Spleen (tissue), 11 donors: ENCODE data around the gene TSC22D4. TPM values are rescaled to one million over a fixed set of nuclear protein-coding genes. Genes with fewer than 3 reads are reported as not detected.

Source experiments
- DNase-seq: peaks from one replicate; pipeline ENCODE4 v3.0.0-alpha.2; 2020
- H3K27ac ChIP-seq, 8 donors: fragments of 200-600 bp; sonication (generic) in 7 of 8; 1 replicate in 4 of 8; 2 replicates in 4 of 8; pipeline versions ENCODE4 v1.5.0 to v1.8.0; 2016 to 2021; ENCODE audit warnings: inconsistent platforms in 4 of 8, mild to moderate bottlenecking in 4 of 8, moderate library complexity in 1 of 8
- H3K27me3 ChIP-seq, 7 donors: fragments of 200-600 bp; sonication (generic) in 6 of 7; replicated peaks in 1 of 7; 1 replicate in 4 of 7; 2 replicates in 3 of 7; pipeline versions ENCODE4 v1.5.0 to v1.8.0; 2016 to 2021; ENCODE audit warnings: inconsistent platforms in 3 of 7, mild to moderate bottlenecking in 1 of 7
- H3K36me3 ChIP-seq, 6 donors: fragments of 200-600 bp; sonication (generic) in 5 of 6; 1 replicate in 4 of 6; 2 replicates in 2 of 6; pipeline versions ENCODE4 v1.5.0 to v1.8.0; 2016 to 2021; ENCODE audit warnings: inconsistent platforms in 2 of 6
- H3K4me1 ChIP-seq, 6 donors: fragments of 200-600 bp; sonication (generic) in 5 of 6; 1 replicate in 3 of 6; 2 replicates in 3 of 6; pipeline versions ENCODE4 v1.5.0 to v1.8.0; 2016 to 2021; ENCODE audit warnings: inconsistent platforms in 3 of 6
- H3K4me3 ChIP-seq, 8 donors: fragments of 200-600 bp; sonication (generic) in 7 of 8; 1 replicate in 4 of 8; 2 replicates in 4 of 8; pipeline versions ENCODE4 v1.5.0 to v1.8.0; 2016 to 2021; ENCODE audit warnings: inconsistent platforms in 4 of 8, mild to moderate bottlenecking in 4 of 8, moderate library complexity in 2 of 8
- H3K9me3 ChIP-seq, 8 donors: fragments of 200-600 bp; sonication (generic) in 7 of 8; 1 replicate in 4 of 8; 2 replicates in 4 of 8; pipeline versions ENCODE4 v1.5.0 to v1.8.0; 2016 to 2021; ENCODE audit warnings: inconsistent platforms in 4 of 8
- POLR2A ChIP-seq, 3 donors: fragments of 450-650 bp; IDR thresholded peaks; one replicate each; pipeline ENCODE4 v1.5.1; 2017; ENCODE audit warnings: antibody characterized with exemption in 3 of 3, mild to moderate bottlenecking in 1 of 3
- POLR2AphosphoS5 ChIP-seq, 3 donors: sonication (generic); formaldehyde crosslinking; IDR thresholded peaks; one replicate each; pipeline ENCODE4 v1.5.1; 2017; ENCODE audit warnings: antibody characterized with exemption in 3 of 3
- WGBS, 5 donors: extraction: QIAGEN DNeasy Blood & Tissue Kit in 3 of 5; methylation state at CpG; one replicate each; pipeline versions ENCODE4 v1.1.5 to v1.1.7; 2013 to 2018; 5-methylcytosine and 5-hydroxymethylcytosine counted together
- intact Hi-C: fragments of 100-400 bp; cut with DNase I; formaldehyde crosslinking; loops from one replicate; pipeline ENCODE4 v1.15.0; 2023; ENCODE audit warnings: low total_unique reads
- polyA plus RNA-seq, 3 donors: library from polyadenylated mRNA; stranded (reverse); fragments of 200-250 nt; gene quantifications; one replicate each; pipeline ENCODE4 v1.2.1, GENCODE V29; 2013
- total RNA-seq, 7 donors: library from RNA; depleted of rRNA in 3 of 7; stranded (reverse); fragments of >200 nt in 3 of 7; fragmentation: NEBNext Ultra II Directional in 4 of 7; extraction: Animal tissue kit (Norgen Biotek cat#: 25700) in 4 of 7; gene quantifications; one replicate each; pipeline versions ENCODE4 v1.1.0 to v1.2.1, GENCODE V29; 2016 to 2021
- TF ChIP-seq, protein P1 (sequence below), 11 experiments: fragments of 200-600 bp in 7 of 11; fragments of 450-650 bp in 4 of 11; sonication (generic) in 4 of 11; IDR thresholded peaks in 8 of 11; conservative IDR thresholded peaks in 3 of 11; 1 replicate in 7 of 11; 2 replicates in 4 of 11; pipeline versions ENCODE4 v1.4.0 to v1.8.0; 2016 to 2021; ENCODE audit warnings: antibody characterized with exemption in 11 of 11, inconsistent platforms in 4 of 11, mild to moderate bottlenecking in 1 of 11
- donor health status: healthy with polysubstance abuse.
- donor health status: DM: no; HTN: no; CAD: no; lungs with moderate emphysema.
- donor health status: DM: no; HTN: no; CAD: no.
- donor health status: Bipolar disorder and iron deficiency.
- donor health status: healthy.
- donor health status: DM: no; HTN: no; CAD: no.
- donor health status: DM: yes; HTN: yes; CAD: no.

Gene TSC22D4
- total and polyA plus RNA-seq, 10 donors: 57.2 to 119 (median 94.8) TPM

- no peak overlapping the region for H3K27ac ChIP-seq
- no peaks in the 10 kb centered on the region for H3K36me3 ChIP-seq
- DNase-seq: peak; percentile 74
- H3K4me3 ChIP-seq: no peak overlapping the region
- peaks cover 0 to 11% (median 0%) of the 10 kb centered on the region in 7 donors for H3K27me3 ChIP-seq
- peaks cover 5 to 41% (median 15%) of the 10 kb centered on the region in 6 donors for H3K4me1 ChIP-seq
- intact Hi-C loops: no loop called here
- no peak for TF ChIP-seq POLR2A (IDR thresholded peaks at IDR 0.05)
- TF ChIP-seq, protein P1, sequence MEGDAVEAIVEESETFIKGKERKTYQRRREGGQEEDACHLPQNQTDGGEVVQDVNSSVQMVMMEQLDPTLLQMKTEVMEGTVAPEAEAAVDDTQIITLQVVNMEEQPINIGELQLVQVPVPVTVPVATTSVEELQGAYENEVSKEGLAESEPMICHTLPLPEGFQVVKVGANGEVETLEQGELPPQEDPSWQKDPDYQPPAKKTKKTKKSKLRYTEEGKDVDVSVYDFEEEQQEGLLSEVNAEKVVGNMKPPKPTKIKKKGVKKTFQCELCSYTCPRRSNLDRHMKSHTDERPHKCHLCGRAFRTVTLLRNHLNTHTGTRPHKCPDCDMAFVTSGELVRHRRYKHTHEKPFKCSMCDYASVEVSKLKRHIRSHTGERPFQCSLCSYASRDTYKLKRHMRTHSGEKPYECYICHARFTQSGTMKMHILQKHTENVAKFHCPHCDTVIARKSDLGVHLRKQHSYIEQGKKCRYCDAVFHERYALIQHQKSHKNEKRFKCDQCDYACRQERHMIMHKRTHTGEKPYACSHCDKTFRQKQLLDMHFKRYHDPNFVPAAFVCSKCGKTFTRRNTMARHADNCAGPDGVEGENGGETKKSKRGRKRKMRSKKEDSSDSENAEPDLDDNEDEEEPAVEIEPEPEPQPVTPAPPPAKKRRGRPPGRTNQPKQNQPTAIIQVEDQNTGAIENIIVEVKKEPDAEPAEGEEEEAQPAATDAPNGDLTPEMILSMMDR (IDR thresholded peaks at IDR 0.05 in 8 of 11, conservative IDR thresholded peaks at IDR 0.05 in 3 of 11): no peak
- H3K9me3 ChIP-seq: no peaks in the 10 kb centered on the region
- 77 to 93% (median 87%) methylated on average over 19 to 30 of the region's 30 CpGs for WGBS, 5 donors
Observed at GRCh38 chr7:100486753-100487446, 7.9 kb upstream of the TSC22D4 start.

GRCh38 chr7:100486111-100486636 is 7.2 kb upstream of the TSC22D4 start:
- Histone ChIP-seq H3K27me3 (peaks cover 0 to 11% (median 0%) of the 10 kb centered on the region in 7 donors), H3K9me3 (no peaks in the 10 kb centered on the region), H3K4me3 (no peak overlapping the region), H3K4me1 (peaks cover 5 to 41% (median 15%) of the 10 kb centered on the region in 6 donors), H3K27ac (peak overlapping the region in 1 of 8 donors; percentile 14), H3K36me3 (no peaks in the 10 kb centered on the region)
- DNase-seq: no peak
- 78 to 91% (median 91%) methylated on average over 4 to 5 of the region's 5 CpGs for WGBS, 5 donors
- TF ChIP-seq POLR2AphosphoS5 (IDR thresholded peaks at IDR 0.05): no peak
- TF ChIP-seq POLR2A (IDR thresholded peaks at IDR 0.05): no peak
- TF ChIP-seq, protein P1 (IDR thresholded peaks at IDR 0.05 in 8 of 11, conservative IDR thresholded peaks at IDR 0.05 in 3 of 11): no peak
- intact Hi-C loops: no loop called here

DNA sequence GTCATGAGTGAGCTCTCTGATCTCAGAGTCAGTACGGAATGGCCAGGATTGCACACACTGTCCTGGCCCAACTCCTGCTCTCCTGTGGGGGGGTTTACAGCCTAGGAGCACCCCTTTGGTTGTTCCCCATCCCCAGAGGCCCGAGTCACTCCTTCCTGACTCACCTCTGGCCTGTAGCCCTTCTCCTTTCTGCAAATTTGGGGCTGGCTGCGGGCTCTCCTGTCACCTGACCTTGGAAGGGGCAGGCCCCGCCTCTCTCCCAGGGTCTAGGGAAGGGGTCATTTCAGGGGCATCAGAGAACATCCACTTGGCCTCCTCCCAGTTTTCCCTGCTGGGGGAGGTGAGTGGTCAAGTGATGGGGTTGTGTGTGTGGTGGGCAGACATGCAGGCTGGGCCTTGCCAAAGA is 6.5 kb upstream of the TSC22D4 start:
- peaks cover 5 to 41% (median 15%) of the 10 kb centered on the region in 6 donors for H3K4me1 ChIP-seq
- no peak overlapping the region for H3K4me3 ChIP-seq
- intact Hi-C loops: no loop called here
- H3K27ac ChIP-seq: no peak overlapping the region
- 66 to 100% (median 74%) methylated on average over 1 to 4 of the region's 4 CpGs for WGBS, 5 donors
- no peak for DNase-seq
- no peaks in the 10 kb centered on the region for H3K9me3 ChIP-seq
- no peaks in the 10 kb centered on the region for H3K36me3 ChIP-seq
- TF ChIP-seq POLR2AphosphoS5 (IDR thresholded peaks at IDR 0.05) (no peak), POLR2A (IDR thresholded peaks at IDR 0.05) (no peak)
- TF ChIP-seq, protein P1 (IDR thresholded peaks at IDR 0.05 in 8 of 11, conservative IDR thresholded peaks at IDR 0.05 in 3 of 11): no peak
- H3K27me3 ChIP-seq: peaks cover 0 to 11% (median 0%) of the 10 kb centered on the region in 7 donors

DNA sequence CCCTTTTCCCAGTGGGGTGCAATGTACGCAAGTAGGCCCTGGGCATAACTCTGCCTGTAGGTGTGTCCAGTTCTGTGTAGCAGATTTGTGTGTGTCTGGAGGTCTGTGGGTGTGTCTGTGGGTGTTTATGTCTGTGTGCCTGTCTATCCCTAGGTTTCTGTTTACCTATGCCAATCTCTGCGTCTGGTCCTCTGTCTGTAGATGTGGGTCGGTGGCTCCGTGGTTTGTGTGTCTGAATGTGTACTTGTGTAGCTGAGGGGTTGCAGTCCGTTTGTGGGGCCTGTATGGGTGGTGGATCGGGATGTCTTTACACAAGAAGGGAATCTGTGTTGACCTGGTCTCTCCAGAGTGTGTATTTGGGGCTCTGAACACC is 5.6 kb upstream of the TSC22D4 start:
- H3K36me3 ChIP-seq: no peaks in the 10 kb centered on the region
- no peaks in the 10 kb centered on the region for H3K9me3 ChIP-seq
- TF ChIP-seq POLR2AphosphoS5 (IDR thresholded peaks at IDR 0.05) (no peak), POLR2A (IDR thresholded peaks at IDR 0.05) (no peak)
- TF ChIP-seq, protein P1 (IDR thresholded peaks at IDR 0.05 in 8 of 11, conservative IDR thresholded peaks at IDR 0.05 in 3 of 11): no peak
- peaks cover 0 to 11% (median 0%) of the 10 kb centered on the region in 7 donors for H3K27me3 ChIP-seq
- intact Hi-C loops: no loop called here
- DNase-seq: no peak
- 82 to 90% (median 86%) methylated on average over 6 of the region's 6 CpGs for WGBS, 5 donors
- H3K4me1 ChIP-seq: peaks cover 9 to 45% (median 20%) of the 10 kb centered on the region in 6 donors
- H3K27ac ChIP-seq: peak overlapping the region in 1 of 8 donors; percentile 62
- H3K4me3 ChIP-seq: peak overlapping the region in 1 of 8 donors; percentile 85
